Neural cell (in vitro differentiated cells): ENCODE data around the gene TENM3. TPM values are rescaled to one million over a fixed set of nuclear protein-coding genes. Genes with fewer than 3 reads are reported as not detected.

Source experiments
- H2AFZ ChIP-seq: fragments of 200-600, 300-800 bp; sonication (generic), shearing (Covaris generic); 2 replicates; pipeline ENCODE4 v1.6.0; 2014; ENCODE audit warnings: low read depth, mild to moderate bottlenecking, antibody characterized with exemption, low read length, moderate library complexity
- H3F3A ChIP-seq: fragments of 200-600 bp; shearing (Covaris generic); 2 replicates; pipeline ENCODE4 v1.6.1; 2016; ENCODE audit warnings: mild to moderate bottlenecking, moderate library complexity, mixed read lengths, antibody characterized with exemption, low read length; ENCODE audit not compliant: insufficient read depth, poor library complexity, severe bottlenecking
- H3K27ac ChIP-seq: fragments of 200-600, 300-800 bp; sonication (generic), shearing (Covaris generic); 2 replicates; pipeline ENCODE4 v1.5.1; 2014; ENCODE audit warnings: mild to moderate bottlenecking, low read length, moderate library complexity
- H3K27me3 ChIP-seq: fragments of 300-800, 200-600 bp; sonication (generic), shearing (Covaris generic); 2 replicates; pipeline ENCODE4 v1.6.0; 2014; ENCODE audit warnings: mild to moderate bottlenecking, low read depth, low read length, moderate library complexity; ENCODE audit not compliant: insufficient read depth
- H3K36me3 ChIP-seq: fragments of 300-800, 200-600 bp; sonication (generic), shearing (Covaris generic); 2 replicates; pipeline ENCODE4 v1.5.1; 2014; ENCODE audit warnings: mild to moderate bottlenecking, antibody characterized with exemption, low read length, moderate library complexity; ENCODE audit not compliant: insufficient read depth
- H3K4me2 ChIP-seq: fragments of 300-800, 200-600 bp; sonication (generic), shearing (Covaris generic); 2 replicates; pipeline ENCODE4 v1.6.0; 2014; ENCODE audit warnings: mild to moderate bottlenecking, low read length
- H3K4me3 ChIP-seq: fragments of 300-800, 200-600 bp; sonication (generic), shearing (Covaris generic); 2 replicates; pipeline ENCODE4 v1.5.1; 2014; ENCODE audit warnings: mild to moderate bottlenecking, low read length, moderate library complexity
- H3K79me2 ChIP-seq: fragments of 200-600 bp; shearing (Covaris generic); replicated peaks from 2 replicates; pipeline ENCODE4 v1.6.0; 2014; ENCODE audit warnings: mild to moderate bottlenecking, low read length, moderate library complexity; ENCODE audit not compliant: insufficient read depth
- H3K9ac ChIP-seq: fragments of 300-800, 200-600 bp; sonication (generic), shearing (Covaris generic); 2 replicates; pipeline ENCODE4 v1.6.1; 2016; ENCODE audit warnings: mild to moderate bottlenecking, low read length, mixed read lengths
- H3K9me2 ChIP-seq: fragments of 200-600 bp; shearing (Covaris generic); 2 replicates; pipeline ENCODE4 v1.6.1; 2016; ENCODE audit warnings: mild to moderate bottlenecking, low read length, mixed read lengths; ENCODE audit not compliant: insufficient read depth
- H3K9me3 ChIP-seq: fragments of 200-600, 300-800 bp; sonication (generic), shearing (Covaris generic); 2 replicates; pipeline ENCODE4 v1.6.1; 2016; ENCODE audit warnings: mild to moderate bottlenecking, mixed run types, low read length, moderate library complexity, mixed read lengths
- H4K20me1 ChIP-seq: fragments of 200-600 bp; shearing (Covaris generic); 2 replicates; pipeline ENCODE4 v1.6.1; 2016; ENCODE audit warnings: mild to moderate bottlenecking, mixed run types; ENCODE audit not compliant: insufficient read depth
- CTCF ChIP-seq: fragments of 450-650 bp; IDR thresholded peaks from 2 replicates; pipeline ENCODE4 v1.5.1; 2014; ENCODE audit warnings: antibody characterized with exemption, mild to moderate bottlenecking, moderate library complexity; ENCODE audit not compliant: poor library complexity, severe bottlenecking
- EP300 ChIP-seq: fragments of 450-650 bp; conservative IDR thresholded peaks from 2 replicates; pipeline ENCODE4 v1.6.1; 2014; ENCODE audit warnings: antibody characterized with exemption, mild to moderate bottlenecking, moderate library complexity; ENCODE audit not compliant: poor library complexity, severe bottlenecking
- EZH2 ChIP-seq: fragments of 200-600, 300-800 bp; shearing (Covaris generic), sonication (generic); IDR thresholded peaks from 2 replicates; pipeline ENCODE4 v1.6.1; 2014; ENCODE audit warnings: antibody characterized with exemption, low read length, borderline replicate concordance, mild to moderate bottlenecking; ENCODE audit not compliant: insufficient read depth, poor library complexity, severe bottlenecking
- MXI1 ChIP-seq: fragments of 450-650 bp; conservative IDR thresholded peaks from 2 replicates; pipeline ENCODE4 v1.6.1; 2014; ENCODE audit warnings: antibody characterized with exemption, mild to moderate bottlenecking; ENCODE audit not compliant: poor library complexity, severe bottlenecking
- POLR2AphosphoS5 ChIP-seq: IDR thresholded peaks from 2 replicates; pipeline ENCODE4 v1.6.1; 2012
- RAD21 ChIP-seq: fragments of 450-650 bp; conservative IDR thresholded peaks from 2 replicates; pipeline ENCODE4 v1.6.1; 2014; ENCODE audit warnings: antibody characterized with exemption, mild to moderate bottlenecking, moderate library complexity
- REST ChIP-seq: IDR thresholded peaks from 2 replicates; pipeline ENCODE4 v1.6.1; 2012; ENCODE audit warnings: borderline replicate concordance
- SMC3 ChIP-seq: fragments of 450-650 bp; conservative IDR thresholded peaks from 2 replicates; pipeline ENCODE4 v1.6.1; 2014; ENCODE audit warnings: antibody characterized with exemption, mild to moderate bottlenecking, moderate library complexity; ENCODE audit not compliant: poor library complexity
- TAF1 ChIP-seq: IDR thresholded peaks from 2 replicates; pipeline ENCODE4 v1.6.1; 2012; ENCODE audit warnings: low read depth
- polyA plus RNA-seq: library from polyadenylated mRNA; depleted of rRNA; stranded (reverse); fragments of >200 nt; gene quantifications from 2 replicates; pipeline ENCODE4 v1.2.3, GENCODE V29; 2014

TENM3 gene
- polyA plus RNA-seq, 1 donor from 2014 or later, result 7.3 TPM

- peaks cover 6% of the 10 kb centered on the region for H3K27me3 ChIP-seq
- H3K36me3 ChIP-seq, result no peaks in the 10 kb centered on the region
- no peak overlapping the region for H3K9ac ChIP-seq
- no peak overlapping the region for H2AFZ ChIP-seq
- H3K27ac ChIP-seq, result no peak overlapping the region
- no peaks in the 10 kb centered on the region for H4K20me1 ChIP-seq
- H3K9me3 ChIP-seq, result no peaks in the 10 kb centered on the region
- no peaks in the 10 kb centered on the region for H3K79me2 ChIP-seq
- H3K4me3 ChIP-seq, result no peak overlapping the region
- no peak for TF ChIP-seq CTCF
- TF ChIP-seq RAD21, result no peak
- no peak for TF ChIP-seq EP300
- no peak for TF ChIP-seq POLR2AphosphoS5
- no peak for TF ChIP-seq SMC3
- TF ChIP-seq TAF1, result no peak
- TF ChIP-seq EZH2, result no peak
- TF ChIP-seq REST, result no peak
- no peak for TF ChIP-seq MXI1
- no peaks in the 10 kb centered on the region for H3F3A ChIP-seq
- no peak overlapping the region for H3K4me2 ChIP-seq
- no peaks in the 10 kb centered on the region for H3K9me2 ChIP-seq
Observed at GRCh38 chr4:182443070-182443469, 199.9 kb downstream of the TENM3 start.

- Histone ChIP-seq H3K79me2 (peaks cover 24% of the 10 kb centered on the region), H3K9me3 (no peaks in the 10 kb centered on the region), H3K4me3 (peak overlapping the region; percentile 72), H3K9me2 (no peaks in the 10 kb centered on the region), H3K9ac (peak overlapping the region; percentile 74), H3K4me2 (peak overlapping the region; percentile 20), H3F3A (no peaks in the 10 kb centered on the region), H2AFZ (no peak overlapping the region), H3K27me3 (peaks cover 6% of the 10 kb centered on the region), H3K36me3 (no peaks in the 10 kb centered on the region), H4K20me1 (no peaks in the 10 kb centered on the region), H3K27ac (peak overlapping the region; percentile 65)
- no peak for TF ChIP-seq CTCF
Observed at GRCh38 chr4:182447767-182448280, 204.6 kb downstream of the TENM3 start.
